Measurements from ENCODE around the gene SHE.
A peak's percentile ranks its signal among the peaks of the same experiment; 100 is the strongest.

The SHE gene

DNA sequence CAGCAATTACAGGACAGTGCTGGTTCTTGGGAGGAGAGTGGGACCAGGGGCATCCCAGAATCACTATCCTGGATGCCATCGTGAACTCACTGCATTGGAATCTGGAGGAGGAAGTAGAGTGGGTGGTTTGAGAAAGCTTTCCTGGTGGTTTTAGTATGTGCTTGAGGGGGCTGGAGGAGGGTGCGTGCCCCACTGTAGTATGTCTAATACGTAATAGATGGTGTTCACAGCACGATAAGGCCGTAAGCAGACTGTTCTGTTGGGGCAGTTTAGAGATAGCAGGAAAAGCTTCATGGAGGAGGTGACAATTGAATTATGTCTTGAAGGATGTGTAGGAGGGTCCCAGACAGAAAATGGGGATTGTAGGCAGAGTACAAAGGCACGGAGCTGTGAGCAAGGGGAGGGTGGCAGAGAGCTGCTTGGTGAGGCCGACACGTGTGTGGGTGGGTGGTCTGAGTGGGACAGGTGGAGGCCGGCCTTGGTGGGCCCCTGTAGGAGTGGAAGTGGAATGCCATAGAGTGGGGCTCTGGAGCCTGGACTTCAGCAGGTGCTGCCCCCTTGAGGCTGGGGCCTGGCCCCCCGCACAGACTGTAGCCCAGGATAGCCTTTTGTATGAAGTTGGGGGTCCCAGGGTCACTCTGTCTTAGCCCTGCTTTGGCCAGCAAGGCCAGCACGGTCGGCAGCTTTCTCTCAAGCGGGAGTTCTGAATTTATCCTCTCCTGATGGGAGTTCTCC is 60.0 kb downstream of the SHE start:
- no peak for DNase-seq

- DNase-seq = no peak
Measured at GRCh38 chr1:154441241-154441888, 60.8 kb downstream of the SHE start.

DNA sequence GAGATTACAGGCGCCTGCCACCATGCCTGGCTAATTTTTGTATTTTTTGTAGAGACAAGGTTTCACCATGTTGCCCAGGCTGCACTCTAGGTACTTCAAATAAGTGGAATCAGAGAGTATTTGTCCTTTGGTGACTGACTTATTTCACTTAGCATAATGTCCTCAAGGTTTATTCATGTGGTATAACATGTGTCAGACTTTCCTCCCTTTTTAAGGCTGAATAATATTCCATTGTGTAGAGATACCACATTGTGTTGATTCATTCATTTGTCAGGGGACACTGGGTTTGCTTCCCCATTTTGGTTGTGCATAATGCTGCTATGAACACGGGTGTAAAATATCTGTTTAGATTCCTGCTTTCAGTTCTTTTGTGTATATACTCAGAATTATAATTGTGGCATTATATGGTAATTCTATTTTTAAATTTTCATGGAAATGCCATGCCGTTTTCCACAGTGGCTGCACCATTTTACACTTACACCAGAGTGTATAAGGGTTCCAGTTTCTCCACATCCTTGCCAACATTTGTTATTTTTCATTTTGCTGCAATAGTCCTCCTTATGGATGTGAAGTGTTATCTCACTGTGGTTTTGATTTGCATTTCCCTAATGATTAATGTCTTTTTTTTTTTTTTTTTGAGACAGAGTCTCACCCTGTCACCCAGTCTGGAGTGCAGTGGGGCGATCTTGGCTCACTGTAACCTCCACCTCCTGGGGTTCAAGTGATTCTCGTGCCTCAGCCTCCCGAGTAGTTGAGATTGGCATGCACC is 62.0 kb downstream of the SHE start:
- DNase-seq = no peak

- DNase-seq = no peak
Measured at GRCh38 chr1:154436433-154436832, 65.8 kb downstream of the SHE start.

- DNase-seq = no peak
Measured at GRCh38 chr1:154435599-154436200, 66.5 kb downstream of the SHE start.

DNA sequence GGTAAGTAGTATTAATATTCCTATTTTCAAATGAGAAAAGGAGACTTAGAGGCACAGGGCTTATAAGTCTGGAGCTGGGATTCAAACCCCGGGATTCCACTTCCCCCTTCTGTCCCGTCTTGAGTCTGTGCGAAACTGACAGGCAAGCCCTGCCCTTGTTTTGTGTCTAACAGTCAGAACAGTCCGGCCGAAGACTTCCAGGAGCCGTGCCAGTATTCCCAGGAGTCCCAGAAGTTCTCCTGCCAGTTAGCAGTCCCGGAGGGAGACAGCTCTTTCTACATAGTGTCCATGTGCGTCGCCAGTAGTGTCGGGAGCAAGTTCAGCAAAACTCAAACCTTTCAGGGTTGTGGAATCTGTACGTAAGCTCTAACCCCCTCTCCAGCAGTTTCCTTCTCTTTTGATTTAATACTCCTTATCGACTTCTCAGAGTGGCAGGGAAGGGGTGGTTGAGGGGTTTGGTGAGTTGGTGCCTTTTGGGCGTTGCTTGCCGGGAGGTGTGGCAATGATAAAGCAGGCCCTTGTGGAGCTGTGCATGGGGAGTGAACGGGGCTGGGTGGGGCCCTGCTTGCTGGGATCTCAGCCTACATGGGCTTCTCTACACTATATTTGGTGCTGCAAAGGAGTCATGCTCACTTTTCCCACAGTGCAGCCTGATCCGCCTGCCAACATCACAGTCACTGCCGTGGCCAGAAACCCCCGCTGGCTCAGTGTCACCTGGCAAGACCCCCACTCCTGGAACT is 67.7 kb downstream of the SHE start:
- DNase-seq = no peak

GRCh38 chr1:154433161-154433764 is 68.9 kb downstream of the SHE start:
- peak; percentile 54 for DNase-seq

GRCh38 chr1:154431586-154432373 is 70.4 kb downstream of the SHE start:
- peak; percentile 25 for DNase-seq

DNA sequence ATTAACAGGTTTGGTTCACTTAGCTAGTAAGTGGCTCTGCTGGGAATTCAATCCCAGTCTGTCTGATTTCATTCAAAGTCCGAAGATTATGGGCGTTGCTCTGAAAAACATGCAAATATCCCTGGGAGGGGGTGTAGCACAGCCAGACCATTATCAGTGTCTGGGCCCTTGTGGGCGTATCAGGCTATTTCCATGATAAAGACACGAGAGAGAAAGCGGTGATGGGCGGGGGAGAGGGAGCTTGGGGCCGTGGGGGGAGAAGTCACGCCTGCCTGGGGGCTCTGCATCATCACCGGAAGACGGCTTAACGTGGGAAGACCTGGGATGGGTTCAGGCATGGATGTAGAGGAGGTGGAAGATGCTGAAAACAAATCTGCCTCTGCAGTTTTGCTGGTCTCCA is 71.3 kb downstream of the SHE start:
- no peak for DNase-seq

DNA sequence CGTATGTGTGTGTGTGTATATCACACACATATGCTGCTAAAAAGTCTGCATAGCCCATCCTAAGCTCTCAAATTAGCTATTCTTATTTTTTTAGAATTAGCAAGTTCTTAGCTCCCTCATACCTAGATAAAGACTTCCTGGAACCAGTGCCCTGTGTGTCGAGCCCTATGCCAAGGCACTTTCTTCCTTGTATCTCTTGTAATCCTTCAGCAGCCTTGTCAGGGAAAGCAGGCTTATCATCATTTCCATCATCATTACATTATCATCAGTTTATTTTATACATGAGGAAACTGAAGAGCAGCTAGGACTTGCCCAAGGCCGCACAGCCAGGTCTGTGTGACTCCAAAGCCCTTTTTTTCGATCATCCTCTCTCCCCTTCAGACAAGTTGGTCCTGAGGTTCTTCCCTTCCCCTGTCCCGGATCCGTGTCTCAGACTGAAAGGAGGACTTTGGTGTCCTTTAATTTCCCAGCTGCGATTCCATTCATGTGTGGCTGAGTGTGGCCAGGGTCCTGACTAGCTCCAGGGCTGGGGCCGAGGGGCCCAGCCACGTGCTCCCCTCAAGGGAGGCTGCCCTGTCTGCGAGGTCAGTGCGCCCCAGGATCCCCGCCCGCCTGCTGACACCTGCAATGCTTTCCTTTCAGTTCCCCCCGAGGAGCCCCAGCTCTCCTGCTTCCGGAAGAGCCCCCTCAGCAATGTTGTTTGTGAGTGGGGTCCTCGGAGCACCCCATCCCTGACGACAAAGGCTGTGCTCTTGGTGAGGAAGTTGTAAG is 72.2 kb downstream of the SHE start:
- DNase-seq = no peak

Measured in activated naive CD4-positive, alpha-beta T cell treated with anti-CD3 and anti-CD28 coated beads, Interleukin-2, amount 50 U/mL, for 16 hours (primary cell).